Liver (tissue), 9 donors: Measurements from ENCODE around the gene GPR75. TPM values are rescaled to one million over a fixed set of nuclear protein-coding genes. Genes with fewer than 3 reads are reported as not detected.

Experiments used
- DNase-seq: peaks from one replicate; pipeline ENCODE4 v3.0.0-alpha.2; 2017; ENCODE audit warnings: low spot score
- H3K27ac ChIP-seq, 2 donors: one replicate each; pipeline ENCODE4 v1.7.0; 2013; ENCODE audit warnings: inconsistent platforms in 2 of 2, low read length in 2 of 2, control low read depth in 1 of 2, low read depth in 1 of 2, mild to moderate bottlenecking in 1 of 2
- H3K27me3 ChIP-seq, 4 donors: one replicate each; pipeline versions ENCODE4 v1.6.1 to v1.7.0; 2013; ENCODE audit warnings: low read length in 3 of 4, inconsistent platforms in 1 of 4, mild to moderate bottlenecking in 1 of 4, moderate library complexity in 1 of 4; ENCODE audit not compliant: control insufficient read depth in 4 of 4, insufficient read depth in 4 of 4
- H3K36me3 ChIP-seq, 4 donors: one replicate each; pipeline versions ENCODE4 v1.6.1 to v1.7.0; 2013; ENCODE audit warnings: low read length in 3 of 4, mild to moderate bottlenecking in 3 of 4, low read depth in 1 of 4, moderate library complexity in 1 of 4; ENCODE audit not compliant: control insufficient read depth in 4 of 4, insufficient read depth in 3 of 4
- H3K4me1 ChIP-seq, 4 donors: one replicate each; pipeline versions ENCODE4 v1.6.1 to v1.7.0; 2013; ENCODE audit warnings: low read length in 3 of 4, mild to moderate bottlenecking in 3 of 4, moderate library complexity in 1 of 4; ENCODE audit not compliant: control insufficient read depth in 4 of 4, insufficient read depth in 4 of 4
- H3K4me3 ChIP-seq, 3 donors: one replicate each; pipeline versions ENCODE4 v1.6.1 to v1.7.0; 2013; ENCODE audit warnings: low read length in 3 of 3, control low read depth in 1 of 3, low read depth in 1 of 3, mild to moderate bottlenecking in 1 of 3
- H3K9ac ChIP-seq, 2 donors: one replicate each; pipeline ENCODE4 v1.7.0; 2013; ENCODE audit warnings: low read length in 2 of 2, mild to moderate bottlenecking in 2 of 2, moderate library complexity in 2 of 2, control low read depth in 1 of 2, low read depth in 1 of 2
- H3K9me3 ChIP-seq, 4 donors: one replicate each; pipeline versions ENCODE4 v1.6.1 to v1.7.0; 2013; ENCODE audit warnings: low read length in 3 of 4; ENCODE audit not compliant: control insufficient read depth in 4 of 4
- ATF3 ChIP-seq: IDR thresholded peaks from 2 replicates; pipeline ENCODE4 v1.6.1; 2016; ENCODE audit warnings: antibody characterized with exemption
- EGR1 ChIP-seq, 2 donors: IDR thresholded peaks; 2 replicates each; pipeline ENCODE4 v1.6.1; 2016 to 2018; ENCODE audit warnings: antibody characterized with exemption in 2 of 2, low read depth in 2 of 2
- FOXA2 ChIP-seq: IDR thresholded peaks from 2 replicates; pipeline ENCODE4 v1.6.1; 2016; ENCODE audit warnings: antibody characterized with exemption
- GABPA ChIP-seq, 2 donors: IDR thresholded peaks in 1 of 2; conservative IDR thresholded peaks in 1 of 2; 2 replicates each; pipeline ENCODE4 v1.6.1; 2016; ENCODE audit warnings: antibody characterized with exemption in 2 of 2, mild to moderate bottlenecking in 1 of 2, moderate library complexity in 1 of 2
- HNF4A ChIP-seq, 2 donors: conservative IDR thresholded peaks; 2 replicates each; pipeline ENCODE4 v1.6.1; 2016; ENCODE audit warnings: antibody characterized with exemption in 2 of 2, mild to moderate bottlenecking in 2 of 2
- HNF4G ChIP-seq: IDR thresholded peaks from 2 replicates; pipeline ENCODE4 v1.6.1; 2016; ENCODE audit warnings: antibody characterized with exemption
- JUND ChIP-seq, 2 donors: IDR thresholded peaks; 2 replicates each; pipeline ENCODE4 v1.6.1; 2016; ENCODE audit warnings: antibody characterized with exemption in 2 of 2
- NR2F2 ChIP-seq: IDR thresholded peaks from 2 replicates; pipeline ENCODE4 v1.6.1; 2016; ENCODE audit warnings: antibody characterized with exemption
- RAD21 ChIP-seq, 2 donors: IDR thresholded peaks; 2 replicates each; pipeline ENCODE4 v1.6.1; 2016; ENCODE audit warnings: antibody characterized with exemption in 2 of 2, mild to moderate bottlenecking in 2 of 2
- RXRA ChIP-seq, 2 donors: IDR thresholded peaks; 2 replicates each; pipeline ENCODE4 v1.6.1; 2017 to 2018; ENCODE audit warnings: antibody characterized with exemption in 2 of 2, mild to moderate bottlenecking in 1 of 2
- SP1 ChIP-seq: IDR thresholded peaks from 2 replicates; pipeline ENCODE4 v1.6.1; 2018; ENCODE audit warnings: antibody characterized with exemption, mild to moderate bottlenecking
- TAF1 ChIP-seq: conservative IDR thresholded peaks from 2 replicates; pipeline ENCODE4 v1.6.1; 2016; ENCODE audit warnings: antibody characterized with exemption, mild to moderate bottlenecking
- YY1 ChIP-seq: IDR thresholded peaks from 2 replicates; pipeline ENCODE4 v1.6.1; 2016; ENCODE audit warnings: antibody characterized with exemption, mild to moderate bottlenecking
- WGBS: extraction: QIAGEN DNeasy Blood & Tissue Kit; methylation state at CpG from one replicate; pipeline ENCODE4 v1.1.7; 2013; 5-methylcytosine and 5-hydroxymethylcytosine counted together
- polyA plus RNA-seq, 2 donors: library from polyadenylated mRNA; stranded (reverse) in 1 of 2; unstranded in 1 of 2; fragments of 200-250 nt in 1 of 2; fragments of >200 nt in 1 of 2; fragmentation: Nextera tagmentation in 1 of 2; extraction: Ambion mirVana in 1 of 2; gene quantifications; one replicate each; pipeline versions ENCODE4 v1.2.1 to v1.2.3, GENCODE V29; 2013 to 2015
- total RNA-seq, 2 donors: library from RNA; depleted of rRNA; stranded (reverse); fragments of >200 nt; gene quantifications; one replicate each; pipeline ENCODE4 v1.2.3, GENCODE V29; 2014
- TF ChIP-seq, protein P1 (sequence below): IDR thresholded peaks from 2 replicates; pipeline ENCODE4 v1.6.1; 2016; ENCODE audit warnings: antibody characterized with exemption
- TF ChIP-seq, protein P2 (sequence below): IDR thresholded peaks from 2 replicates; pipeline ENCODE4 v1.6.1; 2016; ENCODE audit warnings: antibody characterized with exemption
- TF ChIP-seq, protein P3 (sequence below): fragments of 150-350 bp; IDR thresholded peaks from 2 replicates; pipeline ENCODE4 v1.5.1; 2017; ENCODE audit warnings: improper control_type of control experiment, low read depth, low read length; ENCODE audit not compliant: missing input control
- TF ChIP-seq, protein P4 (sequence below): IDR thresholded peaks from 2 replicates; pipeline ENCODE4 v1.6.1; 2016; ENCODE audit warnings: antibody characterized with exemption, mild to moderate bottlenecking
- donor health status: healthy.
- donor health status: healthy.
- donor health status: healthy.
- donor health status: healthy.
- donor health status: healthy.

Gene GPR75
- total and polyA plus RNA-seq, 4 donors, result 0.21 to 5.4 (median 1.4) TPM

GRCh38 chr2:53865962-53866361 is 6.2 kb upstream of the GPR75 start:
- Histone ChIP-seq H3K36me3 (peaks cover 6 to 23% (median 19%) of the 10 kb centered on the region in 4 donors), H3K4me1 (peaks cover 0 to 4% (median 2%) of the 10 kb centered on the region in 4 donors), H3K27ac (no peak overlapping the region), H3K9me3 (no peaks in the 10 kb centered on the region), H3K27me3 (no peaks in the 10 kb centered on the region), H3K9ac (no peak overlapping the region), H3K4me3 (no peak overlapping the region)
- WGBS, result 95% methylated on average over 5 of the region's 5 CpGs
- TF ChIP-seq SP1 (no peak), ATF3 (no peak), FOXA2 (no peak), RAD21 (IDR thresholded peaks at IDR 0.05) (no peak), EGR1 (IDR thresholded peaks at IDR 0.05; ENCODE audit: low read depth in 2 of 2) (no peak), NR2F2 (no peak), GABPA (IDR thresholded peaks at IDR 0.05 in 1 of 2, conservative IDR thresholded peaks at IDR 0.05 in 1 of 2) (no peak), HNF4A (conservative IDR thresholded peaks at IDR 0.05) (no peak), RXRA (IDR thresholded peaks at IDR 0.05) (no peak), HNF4G (no peak), YY1 (no peak), JUND (IDR thresholded peaks at IDR 0.05) (no peak), TAF1 (no peak)
- TF ChIP-seq, protein P1, sequence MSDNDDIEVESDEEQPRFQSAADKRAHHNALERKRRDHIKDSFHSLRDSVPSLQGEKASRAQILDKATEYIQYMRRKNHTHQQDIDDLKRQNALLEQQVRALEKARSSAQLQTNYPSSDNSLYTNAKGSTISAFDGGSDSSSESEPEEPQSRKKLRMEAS, result no peak
- TF ChIP-seq, protein P2, sequence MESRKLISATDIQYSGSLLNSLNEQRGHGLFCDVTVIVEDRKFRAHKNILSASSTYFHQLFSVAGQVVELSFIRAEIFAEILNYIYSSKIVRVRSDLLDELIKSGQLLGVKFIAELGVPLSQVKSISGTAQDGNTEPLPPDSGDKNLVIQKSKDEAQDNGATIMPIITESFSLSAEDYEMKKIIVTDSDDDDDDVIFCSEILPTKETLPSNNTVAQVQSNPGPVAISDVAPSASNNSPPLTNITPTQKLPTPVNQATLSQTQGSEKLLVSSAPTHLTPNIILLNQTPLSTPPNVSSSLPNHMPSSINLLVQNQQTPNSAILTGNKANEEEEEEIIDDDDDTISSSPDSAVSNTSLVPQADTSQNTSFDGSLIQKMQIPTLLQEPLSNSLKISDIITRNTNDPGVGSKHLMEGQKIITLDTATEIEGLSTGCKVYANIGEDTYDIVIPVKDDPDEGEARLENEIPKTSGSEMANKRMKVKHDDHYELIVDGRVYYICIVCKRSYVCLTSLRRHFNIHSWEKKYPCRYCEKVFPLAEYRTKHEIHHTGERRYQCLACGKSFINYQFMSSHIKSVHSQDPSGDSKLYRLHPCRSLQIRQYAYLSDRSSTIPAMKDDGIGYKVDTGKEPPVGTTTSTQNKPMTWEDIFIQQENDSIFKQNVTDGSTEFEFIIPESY, result no peak
- TF ChIP-seq, protein P3, sequence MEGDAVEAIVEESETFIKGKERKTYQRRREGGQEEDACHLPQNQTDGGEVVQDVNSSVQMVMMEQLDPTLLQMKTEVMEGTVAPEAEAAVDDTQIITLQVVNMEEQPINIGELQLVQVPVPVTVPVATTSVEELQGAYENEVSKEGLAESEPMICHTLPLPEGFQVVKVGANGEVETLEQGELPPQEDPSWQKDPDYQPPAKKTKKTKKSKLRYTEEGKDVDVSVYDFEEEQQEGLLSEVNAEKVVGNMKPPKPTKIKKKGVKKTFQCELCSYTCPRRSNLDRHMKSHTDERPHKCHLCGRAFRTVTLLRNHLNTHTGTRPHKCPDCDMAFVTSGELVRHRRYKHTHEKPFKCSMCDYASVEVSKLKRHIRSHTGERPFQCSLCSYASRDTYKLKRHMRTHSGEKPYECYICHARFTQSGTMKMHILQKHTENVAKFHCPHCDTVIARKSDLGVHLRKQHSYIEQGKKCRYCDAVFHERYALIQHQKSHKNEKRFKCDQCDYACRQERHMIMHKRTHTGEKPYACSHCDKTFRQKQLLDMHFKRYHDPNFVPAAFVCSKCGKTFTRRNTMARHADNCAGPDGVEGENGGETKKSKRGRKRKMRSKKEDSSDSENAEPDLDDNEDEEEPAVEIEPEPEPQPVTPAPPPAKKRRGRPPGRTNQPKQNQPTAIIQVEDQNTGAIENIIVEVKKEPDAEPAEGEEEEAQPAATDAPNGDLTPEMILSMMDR, result no peak
- TF ChIP-seq, protein P4, sequence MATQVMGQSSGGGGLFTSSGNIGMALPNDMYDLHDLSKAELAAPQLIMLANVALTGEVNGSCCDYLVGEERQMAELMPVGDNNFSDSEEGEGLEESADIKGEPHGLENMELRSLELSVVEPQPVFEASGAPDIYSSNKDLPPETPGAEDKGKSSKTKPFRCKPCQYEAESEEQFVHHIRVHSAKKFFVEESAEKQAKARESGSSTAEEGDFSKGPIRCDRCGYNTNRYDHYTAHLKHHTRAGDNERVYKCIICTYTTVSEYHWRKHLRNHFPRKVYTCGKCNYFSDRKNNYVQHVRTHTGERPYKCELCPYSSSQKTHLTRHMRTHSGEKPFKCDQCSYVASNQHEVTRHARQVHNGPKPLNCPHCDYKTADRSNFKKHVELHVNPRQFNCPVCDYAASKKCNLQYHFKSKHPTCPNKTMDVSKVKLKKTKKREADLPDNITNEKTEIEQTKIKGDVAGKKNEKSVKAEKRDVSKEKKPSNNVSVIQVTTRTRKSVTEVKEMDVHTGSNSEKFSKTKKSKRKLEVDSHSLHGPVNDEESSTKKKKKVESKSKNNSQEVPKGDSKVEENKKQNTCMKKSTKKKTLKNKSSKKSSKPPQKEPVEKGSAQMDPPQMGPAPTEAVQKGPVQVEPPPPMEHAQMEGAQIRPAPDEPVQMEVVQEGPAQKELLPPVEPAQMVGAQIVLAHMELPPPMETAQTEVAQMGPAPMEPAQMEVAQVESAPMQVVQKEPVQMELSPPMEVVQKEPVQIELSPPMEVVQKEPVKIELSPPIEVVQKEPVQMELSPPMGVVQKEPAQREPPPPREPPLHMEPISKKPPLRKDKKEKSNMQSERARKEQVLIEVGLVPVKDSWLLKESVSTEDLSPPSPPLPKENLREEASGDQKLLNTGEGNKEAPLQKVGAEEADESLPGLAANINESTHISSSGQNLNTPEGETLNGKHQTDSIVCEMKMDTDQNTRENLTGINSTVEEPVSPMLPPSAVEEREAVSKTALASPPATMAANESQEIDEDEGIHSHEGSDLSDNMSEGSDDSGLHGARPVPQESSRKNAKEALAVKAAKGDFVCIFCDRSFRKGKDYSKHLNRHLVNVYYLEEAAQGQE, result no peak
- DNase-seq, result no peak
